Vagina (tissue), 2 donors: Measurements from ENCODE around the gene ENO4.

ENCODE experiments used
- POLR2A ChIP-seq, 2 donors: fragments of 450-650 bp; IDR thresholded peaks; one replicate each; pipeline ENCODE4 v1.6.1; 2017; ENCODE audit warnings: antibody characterized with exemption in 2 of 2, mild to moderate bottlenecking in 2 of 2, moderate library complexity in 2 of 2
- POLR2AphosphoS5 ChIP-seq, 2 donors: sonication (generic); formaldehyde crosslinking; IDR thresholded peaks; one replicate each; pipeline ENCODE4 v1.9.0; 2017; ENCODE audit warnings: antibody characterized with exemption in 2 of 2, mild to moderate bottlenecking in 2 of 2, low read depth in 1 of 2; ENCODE audit not compliant: insufficient read depth in 1 of 2
- TF ChIP-seq, protein P1 (sequence below), 3 experiments: fragments of 450-650 bp in 2 of 3; fragments of 200-600 bp in 1 of 3; sonication (generic) in 1 of 3; IDR thresholded peaks; one replicate each; pipeline ENCODE4 v1.5.1; 2017 to 2019; ENCODE audit warnings: antibody characterized with exemption in 3 of 3, mild to moderate bottlenecking in 2 of 3, moderate library complexity in 2 of 3

- TF ChIP-seq, protein P1, sequence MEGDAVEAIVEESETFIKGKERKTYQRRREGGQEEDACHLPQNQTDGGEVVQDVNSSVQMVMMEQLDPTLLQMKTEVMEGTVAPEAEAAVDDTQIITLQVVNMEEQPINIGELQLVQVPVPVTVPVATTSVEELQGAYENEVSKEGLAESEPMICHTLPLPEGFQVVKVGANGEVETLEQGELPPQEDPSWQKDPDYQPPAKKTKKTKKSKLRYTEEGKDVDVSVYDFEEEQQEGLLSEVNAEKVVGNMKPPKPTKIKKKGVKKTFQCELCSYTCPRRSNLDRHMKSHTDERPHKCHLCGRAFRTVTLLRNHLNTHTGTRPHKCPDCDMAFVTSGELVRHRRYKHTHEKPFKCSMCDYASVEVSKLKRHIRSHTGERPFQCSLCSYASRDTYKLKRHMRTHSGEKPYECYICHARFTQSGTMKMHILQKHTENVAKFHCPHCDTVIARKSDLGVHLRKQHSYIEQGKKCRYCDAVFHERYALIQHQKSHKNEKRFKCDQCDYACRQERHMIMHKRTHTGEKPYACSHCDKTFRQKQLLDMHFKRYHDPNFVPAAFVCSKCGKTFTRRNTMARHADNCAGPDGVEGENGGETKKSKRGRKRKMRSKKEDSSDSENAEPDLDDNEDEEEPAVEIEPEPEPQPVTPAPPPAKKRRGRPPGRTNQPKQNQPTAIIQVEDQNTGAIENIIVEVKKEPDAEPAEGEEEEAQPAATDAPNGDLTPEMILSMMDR (IDR thresholded peaks at IDR 0.05): no peak
- no peak for TF ChIP-seq POLR2A (IDR thresholded peaks at IDR 0.05)
- TF ChIP-seq POLR2AphosphoS5 (IDR thresholded peaks at IDR 0.05; ENCODE audit: insufficient read depth in 1 of 2, low read depth in 1 of 2): no peak
These were observed 16.8 kb downstream of the ENO4 start for GRCh38 chr10:116866066-116866465.
